ENCODE results near the gene PMPCA. TPM values are rescaled to one million over a fixed set of nuclear protein-coding genes. Genes with fewer than 3 reads are reported as not detected.

The PMPCA gene
- total and polyA plus RNA-seq, 2 donors (not counting 3 experiments of a cell fraction or from before 2014, with no cell fraction given) = 69.0 to 75.3 TPM

GRCh38 chr9:136471802-136472487, 61.5 kb downstream of the PMPCA start:
- dilution Hi-C loops (cut with MboI; ENCODE audit: extremely low pct_ligation_motif_present, low sequenced_read_pairs) (no loop called here), intact Hi-C loops (cut with micrococcal nuclease) (no loop called here)
- Histone ChIP-seq H3K36me3 (ENCODE audit: control insufficient read depth in 2 of 2, extremely low read depth in 1 of 2, insufficient read depth in 2 of 2, low read length in 2 of 2) (peaks cover 31 to 84% of the 10 kb centered on the region in 2 experiments), H3K9me1 (replicated peaks; ENCODE audit: control insufficient read depth, extremely low read depth, insufficient read depth, low read length) (no peaks in the 10 kb centered on the region), H3K27ac (ENCODE audit: insufficient read depth, low read depth, low read length) (no peak overlapping the region), H3K4me2 (ENCODE audit: insufficient read depth, low read length) (no peak overlapping the region), H3K4me3 (replicated peaks in 1 of 3; ENCODE audit: insufficient read depth in 1 of 3, low read depth in 1 of 3, low read length in 3 of 3) (no peak overlapping the region), H3K4me1 (ENCODE audit: control insufficient read depth, extremely low read depth, insufficient read depth, low read length) (no peaks in the 10 kb centered on the region), H2AFZ (ENCODE audit: low read depth, low read length) (no peak overlapping the region), H3K27me3 (ENCODE audit: control insufficient read depth in 2 of 2, insufficient read depth in 2 of 2, low read length in 2 of 2) (no peaks in the 10 kb centered on the region), H3K9ac (replicated peaks; ENCODE audit: extremely low read depth, insufficient read depth, low read length) (no peak overlapping the region), H3K9me3 (replicated peaks; ENCODE audit: control insufficient read depth, insufficient read depth, low read length) (no peaks in the 10 kb centered on the region), H4K20me1 (replicated peaks; ENCODE audit: control insufficient read depth, extremely low read depth, insufficient read depth, low read length) (no peaks in the 10 kb centered on the region), H3K79me2 (ENCODE audit: control insufficient read depth, insufficient read depth, low read length) (peaks cover 55% of the 10 kb centered on the region)
- TF ChIP-seq EZH2 (IDR thresholded peaks at IDR 0.05; ENCODE audit: borderline replicate concordance, low read depth, low read length, severe bottlenecking) (no peak), MYC (IDR thresholded peaks at IDR 0.05; ENCODE audit: low read depth, low read length) (no peak), GATA2 (IDR thresholded peaks at IDR 0.05; ENCODE audit: insufficient read depth, insufficient read length, low read depth, low read length) (no peak), JUN (IDR thresholded peaks at IDR 0.05; ENCODE audit: borderline replicate concordance, insufficient read depth, insufficient read length, low read depth) (no peak), CTCF (IDR thresholded peaks at IDR 0.05; ENCODE audit: extremely low read depth in 1 of 2, insufficient read depth in 1 of 2, low read depth in 1 of 2, low read length in 2 of 2) (no peak), POLR2AphosphoS5 (IDR thresholded peaks at IDR 0.05; ENCODE audit: insufficient read depth, low read depth, low read length) (no peak), FOS (IDR thresholded peaks at IDR 0.05; ENCODE audit: borderline replicate concordance, insufficient read depth, low read length) (no peak), POLR2A (IDR thresholded peaks at IDR 0.05; ENCODE audit: low read depth, low read length) (no peak)
- DNase-seq (ENCODE audit: low read depth, low spot score) (no peak), FAIRE-seq (no peak)
- CTCF ChIA-PET = no interaction called here
- POLR2A ChIA-PET = no interaction called here
- no TSS peak for BruUV-seq (replicated peaks)

All from endothelial cell of umbilical vein (primary cell).